NCI-H1092 (cell line): Measurements from ENCODE around the gene GPR50.

ENCODE experiments used
- DNase-seq: peaks from one replicate; lab custom pipeline; 2025; lab: John Stamatoyannopoulos, UW

The GPR50 gene

DNA sequence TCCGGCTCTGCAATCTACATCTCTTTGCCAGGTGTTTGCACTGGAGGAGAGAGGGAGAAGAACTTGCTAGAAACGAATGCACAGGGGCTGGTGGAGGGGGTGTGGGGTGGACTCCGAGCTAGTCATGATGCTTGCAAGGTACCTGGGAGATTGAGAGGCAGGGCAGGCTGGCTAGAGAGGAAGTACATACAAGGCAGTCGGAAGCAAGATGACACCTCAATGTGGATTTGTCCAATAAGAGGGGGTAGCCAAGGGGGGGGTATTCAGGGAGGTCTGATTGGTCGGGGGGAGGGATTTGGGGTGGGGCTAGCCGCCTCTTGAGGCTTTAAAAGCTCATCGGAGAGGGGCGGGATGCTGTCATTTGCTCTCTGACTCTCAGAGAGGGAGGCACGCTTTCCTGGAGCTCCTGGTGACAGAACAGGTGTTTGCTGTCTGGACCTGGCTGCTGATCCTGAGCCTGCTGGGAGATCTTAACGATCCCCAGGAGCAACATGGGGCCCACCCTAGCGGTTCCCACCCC is at the start of gene GPR50:
TSS of gene GPR50 (plus strand) at position 354 of the 520 bp plus-strand sequence. CDS start at position 492, 138 bp downstream.
- DNase-seq = no peak

DNA sequence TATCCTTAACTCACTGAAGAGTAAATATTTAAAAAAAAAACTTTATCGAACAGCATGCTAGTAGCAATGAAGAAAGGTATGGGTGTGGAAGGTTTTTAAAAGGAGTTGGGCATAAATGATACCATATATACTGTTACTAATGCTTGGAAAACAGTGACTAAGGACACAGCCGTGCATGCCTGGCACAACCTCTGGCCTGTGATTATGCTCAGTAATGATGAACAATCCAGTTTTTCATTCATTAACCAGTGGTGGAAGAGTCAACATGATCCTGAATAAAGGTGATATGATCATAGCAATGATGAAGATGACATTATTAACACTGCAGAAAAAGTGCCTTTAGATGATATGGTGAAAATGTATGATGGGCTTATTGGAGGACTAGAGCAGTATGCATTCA is 43.9 kb upstream of the GPR50 start:
- no peak for DNase-seq

DNA sequence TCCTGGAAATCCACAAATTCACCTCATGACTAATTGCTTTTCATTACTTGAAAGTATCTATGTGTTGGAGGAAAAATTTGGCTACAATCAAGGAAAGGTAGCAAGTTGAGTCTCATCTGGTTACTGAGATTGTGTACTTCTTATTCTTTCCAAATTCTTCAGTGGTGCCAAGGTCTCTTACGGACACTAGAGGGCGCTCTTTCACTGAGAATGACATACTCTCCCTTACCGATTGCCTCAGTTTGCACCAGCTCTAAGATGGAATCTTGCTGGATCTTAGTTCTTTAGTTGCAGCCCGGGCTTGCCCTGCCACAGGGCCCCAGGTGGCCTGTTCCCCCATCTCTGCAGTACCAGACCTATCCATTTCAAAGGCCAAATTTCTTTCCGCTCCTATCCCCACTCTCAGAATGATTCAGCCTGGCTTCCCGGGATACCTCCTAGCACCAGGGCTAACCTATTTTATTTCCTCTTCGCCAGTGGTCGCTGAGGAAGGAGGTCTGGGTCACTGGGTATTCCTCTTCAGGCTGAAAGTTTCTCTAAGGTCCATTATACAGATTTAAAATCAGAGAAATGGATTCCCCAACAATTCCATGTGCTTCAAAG is 24.6 kb upstream of the GPR50 start:
- DNase-seq = peak; percentile 7

DNA sequence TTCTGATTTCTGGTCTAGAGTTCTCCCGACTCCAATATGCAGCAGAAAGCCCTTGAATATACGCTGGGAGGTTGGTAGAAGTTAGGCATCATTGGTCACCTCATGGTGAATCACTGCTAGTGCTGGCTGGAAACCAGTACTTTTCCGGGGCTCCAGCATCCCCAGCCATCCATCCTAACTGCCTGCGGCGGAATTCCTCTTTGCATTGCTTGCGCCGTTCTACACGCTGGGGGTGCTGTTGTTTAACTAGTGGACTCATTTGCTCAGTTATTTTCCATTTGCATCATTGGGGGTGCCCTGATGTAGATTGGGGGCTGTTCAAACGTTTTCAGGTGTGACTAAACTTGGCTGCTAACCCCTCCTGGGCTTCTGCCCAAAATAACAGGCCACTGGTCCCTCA is 23.3 kb upstream of the GPR50 start:
- DNase-seq = no peak

DNA sequence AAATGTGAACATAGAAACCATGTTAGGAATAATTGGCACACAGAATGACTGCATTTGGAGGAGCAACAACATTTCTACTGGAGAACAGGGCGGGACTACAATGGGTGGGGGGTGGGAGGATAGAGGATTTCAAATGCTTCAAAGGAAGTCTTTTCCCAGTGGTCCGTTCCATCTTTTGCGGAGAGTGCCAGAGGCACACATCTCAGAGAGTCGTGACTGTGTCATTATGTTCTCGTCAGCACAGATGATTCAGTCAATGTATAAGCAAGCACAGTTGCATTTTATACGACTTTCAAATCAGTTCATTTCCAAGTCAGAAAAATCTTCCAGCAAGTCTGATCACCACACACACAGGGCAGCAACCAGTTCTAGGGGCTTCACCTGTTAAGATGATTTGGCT is 22.7 kb upstream of the GPR50 start:
- DNase-seq = no peak

DNA sequence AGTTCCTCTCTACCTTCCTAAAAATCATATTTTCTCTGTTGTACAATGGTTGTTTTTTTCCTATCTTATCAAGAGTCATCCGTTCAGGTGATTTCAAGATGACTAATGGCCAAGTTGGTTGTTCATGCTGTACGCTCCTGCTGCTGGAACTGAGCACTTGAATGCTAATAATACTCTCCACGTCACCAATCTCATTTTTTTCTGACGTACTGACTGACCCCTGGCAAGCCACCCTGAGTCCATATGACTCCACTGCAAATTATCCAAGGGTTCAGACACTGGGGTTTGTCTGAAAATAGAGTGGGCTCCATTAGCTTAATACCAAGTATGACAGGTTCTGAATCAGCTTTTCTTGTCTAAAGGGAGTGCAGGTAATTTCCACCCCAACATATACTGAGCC is 21.1 kb upstream of the GPR50 start:
- DNase-seq = no peak

DNA sequence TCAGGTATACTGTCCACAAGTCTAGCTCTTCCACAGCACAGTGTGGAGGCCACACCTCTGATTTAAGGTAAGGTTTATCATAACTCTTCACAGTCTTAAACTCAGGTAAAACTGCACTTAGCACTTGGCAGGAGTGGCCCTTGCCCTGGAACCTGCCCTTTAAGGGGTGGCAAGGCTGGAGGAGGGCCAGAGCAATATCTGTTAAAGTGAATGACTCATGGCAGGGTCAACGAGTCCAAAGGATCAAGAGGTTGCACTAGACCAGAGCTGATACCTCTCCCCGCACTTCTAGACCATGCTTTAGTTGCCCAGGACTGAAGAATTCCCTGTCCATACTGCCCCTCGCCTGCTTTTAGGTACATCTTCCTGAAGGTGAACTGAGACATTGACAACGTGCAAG is 14.7 kb upstream of the GPR50 start:
- DNase-seq = no peak

DNA sequence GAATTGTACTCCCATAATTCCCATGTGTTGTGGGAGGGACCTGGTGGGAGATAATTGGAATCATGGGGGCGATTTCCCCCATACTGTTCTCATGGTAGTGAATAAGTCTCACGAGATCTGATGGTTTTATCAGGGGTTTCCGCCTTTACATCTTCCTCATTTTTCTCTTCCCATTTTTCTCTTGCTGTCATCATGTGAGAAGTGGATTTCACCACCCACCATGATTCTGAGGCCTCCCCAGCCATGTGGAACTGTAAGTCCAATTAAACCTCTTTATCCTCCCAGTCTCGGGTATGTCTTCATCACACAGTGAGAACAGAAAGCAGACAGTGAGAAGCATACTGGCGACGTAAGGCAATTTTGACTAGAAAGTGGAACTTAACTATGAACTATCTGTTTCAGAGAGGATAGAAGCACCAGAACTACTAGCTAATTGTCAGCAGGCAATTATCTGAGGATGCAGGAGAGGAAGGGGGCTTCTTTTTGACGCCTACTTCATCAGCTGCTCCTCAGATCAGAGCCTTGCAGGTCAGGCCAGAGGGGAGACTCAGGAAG is 8.5 kb upstream of the GPR50 start:
- no peak for DNase-seq

DNA sequence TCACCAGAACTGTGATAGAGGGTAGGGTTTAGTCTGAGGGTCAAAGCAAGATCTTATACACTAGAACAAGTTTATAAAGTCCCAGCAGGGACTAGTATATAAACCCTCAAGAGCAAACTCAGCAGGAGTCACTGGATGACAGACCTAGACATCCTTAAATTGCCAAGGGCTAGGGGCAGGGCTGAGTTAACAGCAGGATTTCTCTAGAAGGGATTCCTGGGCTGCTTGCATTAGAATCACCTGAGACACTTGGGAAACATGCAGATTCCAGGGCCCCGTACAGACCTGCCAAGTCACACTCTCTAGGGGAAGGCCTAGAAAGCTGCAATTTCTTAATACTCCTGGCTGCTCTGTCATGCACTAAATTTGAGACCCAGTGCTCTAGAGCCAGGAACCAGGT is 6.6 kb upstream of the GPR50 start:
- no peak for DNase-seq

DNA sequence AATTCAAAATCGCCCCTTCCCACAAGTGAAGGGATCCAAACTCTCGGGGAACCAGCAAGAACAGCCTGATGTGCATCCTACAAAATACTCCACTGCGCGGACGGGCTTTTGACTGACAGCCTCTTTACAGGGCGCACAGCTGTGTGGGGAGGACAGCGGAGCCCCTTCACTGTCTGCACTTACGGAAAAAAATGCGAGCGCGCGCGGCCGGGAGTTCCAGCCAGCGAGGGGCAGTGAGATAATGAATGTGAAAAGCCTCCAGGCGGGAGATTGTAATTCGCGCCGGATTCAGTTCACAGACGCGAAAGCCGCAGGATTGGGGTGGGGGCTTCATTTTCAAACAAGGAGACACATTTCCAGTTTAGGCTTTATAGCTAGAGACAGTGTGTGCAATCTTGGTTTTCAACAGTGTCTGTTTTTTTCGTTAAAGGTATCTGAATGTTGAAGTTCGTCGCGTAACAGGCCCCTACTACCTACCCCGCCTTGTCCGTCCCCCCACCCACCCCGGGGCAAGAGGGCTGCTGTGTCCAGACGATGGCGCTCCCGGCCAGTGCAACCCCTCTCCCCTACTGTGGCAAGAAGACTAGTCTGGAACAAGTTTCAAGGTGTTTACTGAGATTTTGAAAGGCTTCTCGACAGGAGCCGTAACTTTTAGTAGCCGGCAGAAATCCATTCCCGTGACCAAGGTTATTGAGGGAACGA is 1.7 kb upstream of the GPR50 start:
- no peak for DNase-seq

DNA sequence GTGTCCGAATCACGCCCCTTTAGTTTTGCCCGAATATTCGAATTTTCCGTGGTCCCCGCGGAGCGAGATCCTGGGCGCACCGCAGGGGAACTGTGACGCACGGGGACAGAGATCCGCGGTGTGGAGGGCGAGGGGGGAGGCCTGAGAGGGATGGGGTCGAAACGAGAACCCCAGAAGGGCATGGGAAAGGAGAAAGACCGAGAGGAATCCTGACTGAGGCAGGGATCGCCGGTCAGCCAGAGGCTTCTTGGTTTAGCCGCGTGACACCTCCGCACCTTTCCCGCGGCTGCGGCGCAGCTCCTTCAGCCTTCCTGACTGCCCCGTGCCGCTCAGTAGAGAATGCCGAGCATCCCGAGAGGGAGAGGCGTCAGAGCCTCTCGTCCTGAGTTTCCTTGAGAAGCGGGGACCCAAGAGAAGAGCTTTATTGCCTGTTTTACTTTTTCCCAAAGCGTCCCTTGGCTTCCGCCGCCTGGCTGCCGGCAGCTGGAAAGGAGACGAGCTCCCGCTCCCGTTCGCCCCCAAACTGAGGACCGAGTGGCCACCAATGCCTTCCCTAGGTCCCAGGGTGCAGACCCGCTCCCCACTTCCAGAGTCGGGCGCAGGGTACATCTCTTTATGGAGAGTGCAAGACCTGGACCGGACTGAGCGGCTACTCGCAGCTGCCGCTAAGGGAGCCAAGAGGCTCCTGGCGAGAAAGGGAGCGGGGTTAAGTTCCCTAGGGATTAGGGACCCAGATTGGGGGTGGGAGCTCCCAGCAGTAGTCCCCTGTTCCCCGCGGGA is 911 bp upstream of the GPR50 start:
- no peak for DNase-seq

DNA sequence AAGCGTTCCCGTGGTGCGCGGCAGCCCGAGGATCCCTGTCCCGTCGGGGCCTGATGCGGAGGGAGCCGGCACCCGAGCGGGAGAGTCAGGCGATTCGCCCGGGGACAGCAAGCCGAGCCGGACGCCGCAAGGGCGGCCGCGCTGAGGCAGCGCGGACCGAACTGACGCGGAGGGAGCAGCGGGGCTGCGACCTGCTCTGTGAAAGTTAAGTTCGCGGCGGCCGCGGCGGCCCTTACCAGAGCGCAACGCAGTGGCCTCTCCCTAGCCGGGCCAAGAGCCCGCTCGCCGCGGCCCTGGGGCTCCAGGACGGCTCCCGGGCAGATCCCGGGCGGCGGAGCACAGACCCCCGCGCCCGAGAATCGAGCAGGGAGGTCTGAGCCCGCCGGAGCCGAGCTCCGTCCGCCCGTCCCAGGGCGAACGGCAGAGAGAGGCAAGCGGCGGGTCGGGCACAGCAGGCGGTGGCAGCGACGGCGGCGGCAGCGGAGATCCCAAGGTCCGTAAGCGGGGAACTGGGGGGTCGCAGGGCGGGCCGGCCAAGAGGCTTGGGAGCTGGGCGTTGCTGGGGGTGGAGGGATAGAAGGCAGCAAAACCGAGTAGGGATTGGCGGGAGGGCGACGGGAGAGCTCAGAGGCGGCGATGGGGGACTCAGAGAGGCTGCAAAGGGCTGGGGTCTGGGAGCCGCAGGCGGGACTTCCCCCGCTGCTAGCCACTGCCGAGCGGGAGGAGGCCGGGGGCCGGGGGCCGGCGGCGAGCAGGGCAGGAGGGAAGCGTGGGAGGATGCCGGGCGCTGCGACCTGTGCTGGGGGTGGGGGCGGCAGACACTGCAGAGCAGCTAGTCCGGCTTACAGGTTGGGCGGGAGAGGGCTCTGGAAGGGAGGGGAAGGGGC is 1.0 kb downstream of the GPR50 start:
- no peak for DNase-seq

DNA sequence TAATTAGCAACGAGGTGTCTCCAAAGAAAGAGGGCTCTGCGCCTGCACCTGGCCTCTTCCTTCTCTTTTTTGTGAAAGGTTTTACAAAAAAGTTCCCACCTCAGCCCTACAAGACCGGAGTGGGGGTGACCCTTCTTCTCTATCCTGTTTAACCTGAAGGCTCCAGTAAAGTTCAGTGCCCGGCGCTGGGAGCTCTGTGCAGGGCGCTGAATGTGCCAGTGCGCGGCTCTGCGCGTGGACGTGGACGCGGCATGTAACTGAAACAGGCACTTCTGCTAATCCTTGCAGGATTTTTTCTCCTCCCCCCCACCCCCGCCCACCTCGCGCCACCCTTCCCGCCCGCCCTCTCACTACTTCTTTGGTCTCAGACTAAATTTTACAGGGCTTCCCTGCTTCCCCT is 2.4 kb downstream of the GPR50 start:
- DNase-seq = no peak

DNA sequence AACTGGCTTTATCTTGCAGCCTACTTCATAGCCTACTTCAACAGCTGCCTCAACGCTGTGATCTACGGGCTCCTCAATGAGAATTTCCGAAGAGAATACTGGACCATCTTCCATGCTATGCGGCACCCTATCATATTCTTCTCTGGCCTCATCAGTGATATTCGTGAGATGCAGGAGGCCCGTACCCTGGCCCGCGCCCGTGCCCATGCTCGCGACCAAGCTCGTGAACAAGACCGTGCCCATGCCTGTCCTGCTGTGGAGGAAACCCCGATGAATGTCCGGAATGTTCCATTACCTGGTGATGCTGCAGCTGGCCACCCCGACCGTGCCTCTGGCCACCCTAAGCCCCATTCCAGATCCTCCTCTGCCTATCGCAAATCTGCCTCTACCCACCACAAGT is 4.0 kb downstream of the GPR50 start:
- no peak for DNase-seq

DNA sequence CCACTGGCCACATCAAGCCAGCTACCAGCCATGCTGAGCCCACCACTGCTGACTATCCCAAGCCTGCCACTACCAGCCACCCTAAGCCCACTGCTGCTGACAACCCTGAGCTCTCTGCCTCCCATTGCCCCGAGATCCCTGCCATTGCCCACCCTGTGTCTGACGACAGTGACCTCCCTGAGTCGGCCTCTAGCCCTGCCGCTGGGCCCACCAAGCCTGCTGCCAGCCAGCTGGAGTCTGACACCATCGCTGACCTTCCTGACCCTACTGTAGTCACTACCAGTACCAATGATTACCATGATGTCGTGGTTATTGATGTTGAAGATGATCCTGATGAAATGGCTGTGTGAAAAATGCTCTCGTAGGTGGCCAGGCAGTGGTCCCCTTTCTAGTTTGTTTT is 4.7 kb downstream of the GPR50 start:
- DNase-seq = no peak

DNA sequence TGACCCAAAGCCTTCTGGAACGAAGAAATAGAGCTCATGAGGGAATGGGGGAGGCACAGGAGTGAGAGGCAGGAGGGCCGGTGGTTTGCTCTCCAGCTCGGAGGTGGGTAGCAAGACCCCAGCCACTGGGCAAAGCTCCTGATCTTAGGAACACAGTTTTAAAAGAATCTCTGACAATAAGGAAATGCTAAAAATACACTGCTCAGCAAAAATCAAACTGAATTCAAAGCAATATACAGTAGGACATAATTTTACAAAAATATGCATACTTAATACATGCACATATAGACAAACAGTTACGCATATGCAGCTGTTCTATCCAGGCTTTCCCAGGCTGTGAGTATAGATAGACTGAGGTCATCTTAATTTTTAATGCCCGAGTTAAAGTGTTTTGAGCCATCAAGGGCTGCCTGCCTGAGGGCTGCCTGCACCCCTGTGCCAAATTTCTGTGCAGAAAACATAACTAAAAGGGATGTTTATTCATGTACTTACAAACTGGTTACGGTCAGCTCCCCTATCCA is 6.9 kb downstream of the GPR50 start:
- DNase-seq = no peak

DNA sequence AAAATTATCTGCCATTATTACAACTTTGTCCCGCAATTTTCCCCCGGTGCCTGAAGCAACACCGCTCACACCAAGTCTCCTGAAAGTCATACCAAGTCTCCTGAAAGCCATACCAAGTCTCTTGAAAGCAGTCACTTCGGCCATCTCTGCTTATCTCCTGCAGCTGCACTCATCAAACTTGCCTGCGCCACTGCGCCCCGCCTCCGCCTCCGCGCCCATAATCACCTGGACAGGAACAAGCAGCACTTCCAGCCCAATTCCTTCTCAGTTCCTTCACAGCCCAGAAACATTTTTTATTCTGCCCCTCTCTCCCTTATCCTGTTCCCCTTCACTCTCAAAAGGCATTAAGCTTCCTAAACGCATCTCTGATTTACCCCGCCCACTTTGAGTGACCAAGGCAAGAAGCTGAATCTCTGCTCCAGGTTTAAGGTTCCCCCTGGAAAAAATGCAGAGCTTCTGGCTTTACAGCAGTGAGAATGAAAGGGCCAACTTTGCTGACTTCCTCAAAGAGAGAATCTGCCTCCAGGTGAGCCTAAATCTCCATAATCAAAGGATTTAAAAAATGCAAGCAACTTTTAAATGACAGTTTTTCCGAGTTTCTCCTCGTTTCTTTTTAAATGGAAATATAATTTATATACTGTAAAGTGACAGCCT is 7.7 kb downstream of the GPR50 start:
- no peak for DNase-seq

DNA sequence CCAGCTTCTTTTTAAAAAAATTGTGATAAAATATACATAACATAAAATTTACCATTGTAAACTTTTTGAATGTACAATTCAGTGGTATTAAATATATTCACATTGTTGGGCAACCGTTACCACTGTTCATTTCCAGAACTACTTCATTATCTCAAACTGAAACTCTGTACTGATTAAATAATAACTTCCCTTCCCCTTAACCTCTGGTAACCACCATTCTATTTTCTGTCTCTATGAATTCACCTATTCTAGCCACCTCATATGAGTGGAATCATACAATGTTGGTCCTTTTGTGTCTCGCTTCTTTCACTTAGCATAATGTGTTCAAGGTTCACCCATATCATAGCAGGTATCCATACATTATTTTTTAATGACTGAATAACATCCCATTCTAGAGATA is 8.3 kb downstream of the GPR50 start:
- DNase-seq = no peak

DNA sequence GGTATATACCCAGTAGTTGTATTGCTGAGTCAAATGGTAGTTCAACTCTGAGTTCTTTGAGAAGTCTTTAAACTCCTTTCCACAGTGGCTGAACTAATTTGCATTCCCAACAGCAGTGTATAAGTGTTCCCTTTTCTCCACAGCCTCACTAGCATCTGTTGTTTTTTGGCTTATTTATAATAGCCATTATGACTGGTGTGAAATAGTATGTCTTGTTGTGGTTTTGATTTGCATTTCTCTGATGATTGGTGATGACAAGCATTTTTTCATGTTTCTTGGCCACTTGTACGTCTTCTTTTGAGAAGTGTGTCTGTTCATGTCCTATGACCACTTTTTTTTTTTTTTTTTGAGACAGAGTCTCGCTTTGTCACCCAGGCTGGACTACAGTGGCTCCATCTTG is 30.5 kb downstream of the GPR50 start:
- DNase-seq = no peak

DNA sequence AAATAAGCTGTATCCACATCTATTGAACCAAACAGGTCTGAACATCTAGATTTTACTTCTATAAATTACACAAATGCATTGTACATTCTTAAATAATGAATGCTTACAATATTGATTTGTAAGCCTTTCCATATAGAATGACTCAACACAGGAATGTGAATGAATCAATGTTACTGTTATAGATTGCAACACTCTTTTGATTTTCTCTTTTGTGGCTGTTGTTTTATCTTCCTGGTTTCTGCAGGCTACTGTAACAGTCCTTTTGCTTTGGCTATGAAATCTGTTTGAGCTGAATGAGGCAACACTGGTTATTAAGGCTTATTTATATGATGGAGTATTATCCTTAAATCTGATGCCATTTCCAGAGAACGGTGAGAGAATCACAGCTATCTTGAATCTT is 49.5 kb downstream of the GPR50 start:
- DNase-seq = no peak

DNA sequence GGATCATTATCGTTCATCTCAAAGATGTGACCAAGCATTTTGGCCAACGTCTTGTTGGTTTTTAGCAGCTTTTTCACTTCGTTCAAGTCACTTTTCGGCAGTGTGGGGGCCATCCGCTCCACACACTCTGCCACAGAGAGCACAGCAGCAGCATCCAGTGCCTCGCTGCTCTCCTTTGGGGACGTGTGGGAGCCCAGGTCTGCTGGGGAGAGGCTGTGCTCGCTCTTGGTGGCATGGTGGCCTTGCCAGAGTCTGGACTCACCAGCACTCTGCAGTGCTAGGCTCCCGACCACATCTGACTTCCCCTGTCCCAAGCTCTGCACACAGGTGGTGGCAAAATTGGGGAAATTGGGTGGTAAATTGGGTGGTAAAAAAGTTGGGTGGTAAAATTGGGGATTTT is 50.6 kb downstream of the GPR50 start:
- DNase-seq = no peak
